Measurements from ENCODE around the gene ELAC2. TPM values are rescaled to one million over a fixed set of nuclear protein-coding genes. Genes with fewer than 3 reads are reported as not detected.

The ELAC2 gene
- polyA plus RNA-seq, 1 donor (not counting 4 experiments of a cell fraction or from before 2014, with no cell fraction given), result 78.7 TPM

- FAIRE-seq (no peak), DNase-seq (ENCODE audit: low read depth, low spot score) (no peak)
- no peak overlapping the region for H2AFZ ChIP-seq (ENCODE audit: control insufficient read depth, low read length)
- H3K9me1 ChIP-seq (ENCODE audit: control insufficient read depth, extremely low read depth, insufficient read depth, low read length), result no peaks in the 10 kb centered on the region
- no peak overlapping the region for H3K4me2 ChIP-seq (ENCODE audit: control insufficient read depth, extremely low read depth, insufficient read depth, low read depth, low read length)
- peaks cover 57 to 67% of the 10 kb centered on the region in 2 experiments for H3K36me3 ChIP-seq (ENCODE audit: control insufficient read depth in 2 of 2, extremely low read depth in 1 of 2, insufficient read depth in 2 of 2, low read length in 2 of 2)
- no peak overlapping the region for H3K9ac ChIP-seq (ENCODE audit: control insufficient read depth, extremely low read depth, insufficient read depth, low read length)
- H3K4me1 ChIP-seq (ENCODE audit: control insufficient read depth, extremely low read depth, insufficient read depth, low read length), result no peaks in the 10 kb centered on the region
- H3K9me3 ChIP-seq (ENCODE audit: control insufficient read depth, low read depth, low read length), result no peaks in the 10 kb centered on the region
- H3K27me3 ChIP-seq (ENCODE audit: control insufficient read depth, extremely low read depth, insufficient read depth, low read length), result no peaks in the 10 kb centered on the region
- H3K4me3 ChIP-seq (ENCODE audit: control insufficient read depth in 2 of 3, extremely low read depth in 1 of 3, insufficient read depth in 2 of 3, low read depth in 1 of 3, low read length in 3 of 3), result no peak overlapping the region
- H3K79me2 ChIP-seq (ENCODE audit: control insufficient read depth, insufficient read depth, low read length), result peaks cover 6% of the 10 kb centered on the region
- dilution Hi-C loops (cut with MboI; ENCODE audit: extremely low pct_ligation_motif_present, low sequenced_read_pairs), result no loop called here
- H4K20me1 ChIP-seq (ENCODE audit: control insufficient read depth, extremely low read depth, insufficient read depth, low read length), result no peaks in the 10 kb centered on the region
- no peak for TF ChIP-seq EZH2 (IDR thresholded peaks at IDR 0.05; ENCODE audit: low read length)
- TF ChIP-seq, protein P1, sequence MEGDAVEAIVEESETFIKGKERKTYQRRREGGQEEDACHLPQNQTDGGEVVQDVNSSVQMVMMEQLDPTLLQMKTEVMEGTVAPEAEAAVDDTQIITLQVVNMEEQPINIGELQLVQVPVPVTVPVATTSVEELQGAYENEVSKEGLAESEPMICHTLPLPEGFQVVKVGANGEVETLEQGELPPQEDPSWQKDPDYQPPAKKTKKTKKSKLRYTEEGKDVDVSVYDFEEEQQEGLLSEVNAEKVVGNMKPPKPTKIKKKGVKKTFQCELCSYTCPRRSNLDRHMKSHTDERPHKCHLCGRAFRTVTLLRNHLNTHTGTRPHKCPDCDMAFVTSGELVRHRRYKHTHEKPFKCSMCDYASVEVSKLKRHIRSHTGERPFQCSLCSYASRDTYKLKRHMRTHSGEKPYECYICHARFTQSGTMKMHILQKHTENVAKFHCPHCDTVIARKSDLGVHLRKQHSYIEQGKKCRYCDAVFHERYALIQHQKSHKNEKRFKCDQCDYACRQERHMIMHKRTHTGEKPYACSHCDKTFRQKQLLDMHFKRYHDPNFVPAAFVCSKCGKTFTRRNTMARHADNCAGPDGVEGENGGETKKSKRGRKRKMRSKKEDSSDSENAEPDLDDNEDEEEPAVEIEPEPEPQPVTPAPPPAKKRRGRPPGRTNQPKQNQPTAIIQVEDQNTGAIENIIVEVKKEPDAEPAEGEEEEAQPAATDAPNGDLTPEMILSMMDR (optimal IDR thresholded peaks at IDR 0.05 in 1 of 3, IDR thresholded peaks at IDR 0.05 in 1 of 3, conservative IDR thresholded peaks at IDR 0.05 in 1 of 3; ENCODE audit: extremely low read depth in 1 of 3, insufficient read depth in 2 of 3, low read length in 3 of 3), result no peak
- no peak overlapping the region for H3K27ac ChIP-seq (ENCODE audit: control insufficient read depth, insufficient read depth, low read length)
These were observed 17.3 kb downstream of the ELAC2 start for GRCh38 chr17:13000561-13000960.

GRCh38 chr17:12998874-12999273 is 19.0 kb downstream of the ELAC2 start:
- no peaks in the 10 kb centered on the region for H3K9me3 ChIP-seq (ENCODE audit: control insufficient read depth, low read depth, low read length)
- FAIRE-seq, result no peak
- H3K27ac ChIP-seq (ENCODE audit: control insufficient read depth, insufficient read depth, low read length), result no peak overlapping the region
- H3K4me2 ChIP-seq (ENCODE audit: control insufficient read depth, extremely low read depth, insufficient read depth, low read depth, low read length), result no peak overlapping the region
- H4K20me1 ChIP-seq (ENCODE audit: control insufficient read depth, extremely low read depth, insufficient read depth, low read length), result no peaks in the 10 kb centered on the region
- no peaks in the 10 kb centered on the region for H3K4me1 ChIP-seq (ENCODE audit: control insufficient read depth, extremely low read depth, insufficient read depth, low read length)
- H3K79me2 ChIP-seq (ENCODE audit: control insufficient read depth, insufficient read depth, low read length), result peaks cover 6% of the 10 kb centered on the region
- H3K9ac ChIP-seq (ENCODE audit: control insufficient read depth, extremely low read depth, insufficient read depth, low read length), result no peak overlapping the region
- no peaks in the 10 kb centered on the region for H3K9me1 ChIP-seq (ENCODE audit: control insufficient read depth, extremely low read depth, insufficient read depth, low read length)
- no peak for DNase-seq (ENCODE audit: low read depth, low spot score)
- no peak overlapping the region for H3K4me3 ChIP-seq (ENCODE audit: control insufficient read depth in 2 of 3, extremely low read depth in 1 of 3, insufficient read depth in 2 of 3, low read depth in 1 of 3, low read length in 3 of 3)
- dilution Hi-C loops (cut with MboI; ENCODE audit: extremely low pct_ligation_motif_present, low sequenced_read_pairs), result no loop called here
- H2AFZ ChIP-seq (ENCODE audit: control insufficient read depth, low read length), result no peak overlapping the region
- no peaks in the 10 kb centered on the region for H3K27me3 ChIP-seq (ENCODE audit: control insufficient read depth, extremely low read depth, insufficient read depth, low read length)
- no peak for TF ChIP-seq EZH2 (IDR thresholded peaks at IDR 0.05; ENCODE audit: low read length)
- TF ChIP-seq, protein P1 (optimal IDR thresholded peaks at IDR 0.05 in 1 of 3, IDR thresholded peaks at IDR 0.05 in 1 of 3, conservative IDR thresholded peaks at IDR 0.05 in 1 of 3; ENCODE audit: extremely low read depth in 1 of 3, insufficient read depth in 2 of 3, low read length in 3 of 3), result no peak
- peaks cover 64 to 66% of the 10 kb centered on the region in 2 experiments for H3K36me3 ChIP-seq (ENCODE audit: control insufficient read depth in 2 of 2, extremely low read depth in 1 of 2, insufficient read depth in 2 of 2, low read length in 2 of 2)
